ENCODE measurements around the gene ATRNL1. TPM values are rescaled to one million over a fixed set of nuclear protein-coding genes. Genes with fewer than 3 reads are reported as not detected.

Gene ATRNL1
- total RNA-seq, 1 donor from 2014 or later = 222 TPM

- no peak for DNase-seq (ENCODE audit: low spot score)
Observed at GRCh38 chr10:115975506-115975905, 882.3 kb downstream of the ATRNL1 start.

DNA sequence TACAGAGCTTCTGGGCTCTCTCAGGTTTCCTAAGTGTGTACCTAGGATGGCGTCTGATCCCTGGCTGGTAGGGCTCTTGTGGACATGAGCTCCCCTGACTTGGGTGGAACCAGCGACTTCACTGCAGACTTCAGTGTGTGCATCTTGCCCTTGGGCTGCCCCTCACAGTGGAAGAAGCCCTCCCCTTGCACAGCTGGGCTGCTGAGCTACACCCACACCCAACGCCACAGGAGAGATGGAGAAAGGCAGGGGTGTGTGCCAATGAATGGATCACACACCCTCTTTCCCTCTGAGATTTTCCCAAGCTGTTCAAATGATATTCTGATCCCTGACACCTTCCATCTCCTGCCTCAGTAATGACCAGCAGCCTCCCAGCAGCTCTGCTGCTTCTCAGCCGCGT is 883.2 kb downstream of the ATRNL1 start:
- no peak for DNase-seq (ENCODE audit: low spot score)

- no peak for DNase-seq (ENCODE audit: low spot score)
Observed at GRCh38 chr10:115977855-115978254, 884.7 kb downstream of the ATRNL1 start.

GRCh38 chr10:115979576-115979975 is 886.4 kb downstream of the ATRNL1 start:
- DNase-seq (ENCODE audit: low spot score) = no peak

GRCh38 chr10:115980470-115980869 is 887.3 kb downstream of the ATRNL1 start:
- DNase-seq (ENCODE audit: low spot score) = no peak

DNA sequence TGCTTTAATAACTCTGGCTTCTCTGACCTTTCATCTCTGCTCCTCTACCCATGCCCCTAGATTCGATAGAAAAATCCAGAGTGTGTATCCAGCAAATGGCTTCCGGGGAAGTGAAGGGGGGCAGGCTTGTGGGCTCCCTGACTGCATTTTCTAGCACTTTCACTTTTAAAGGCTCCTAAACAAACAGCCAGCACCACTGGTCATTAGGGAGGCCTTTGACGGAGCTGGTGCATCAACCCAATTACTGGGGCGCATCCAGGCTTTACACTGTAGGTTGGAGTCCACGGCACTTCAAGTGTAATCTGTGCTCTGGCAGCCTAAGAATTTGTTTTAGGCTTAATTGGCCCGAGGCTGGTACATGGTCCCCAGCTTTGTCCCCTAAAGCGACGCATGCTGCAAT is 887.9 kb downstream of the ATRNL1 start:
- no peak for DNase-seq (ENCODE audit: low spot score)

DNA sequence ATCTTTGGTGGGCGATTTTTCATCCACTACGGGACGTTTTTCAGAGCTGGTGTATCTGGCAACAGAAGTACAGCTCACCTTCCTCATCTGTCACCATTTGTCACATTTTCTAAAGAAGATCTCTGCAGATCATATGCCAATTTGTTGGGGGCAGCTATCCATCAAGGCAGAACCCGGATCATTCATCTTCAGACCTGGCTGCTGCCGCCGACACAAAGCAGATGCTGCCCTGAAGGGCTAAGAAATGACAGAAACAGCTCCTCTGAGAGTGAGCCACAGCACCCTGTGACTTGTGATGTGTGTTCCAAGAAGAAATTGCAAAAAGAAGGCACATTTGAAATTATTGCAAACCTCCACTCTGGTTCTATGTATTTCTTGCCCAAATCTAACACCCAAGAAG is 888.9 kb downstream of the ATRNL1 start:
- no peak for DNase-seq (ENCODE audit: low spot score)

GRCh38 chr10:115982526-115982925 is 889.4 kb downstream of the ATRNL1 start:
- DNase-seq (ENCODE audit: low spot score) = no peak

- no peak for DNase-seq (ENCODE audit: low spot score)
Observed at GRCh38 chr10:115985786-115986185, 892.6 kb downstream of the ATRNL1 start.

DNA sequence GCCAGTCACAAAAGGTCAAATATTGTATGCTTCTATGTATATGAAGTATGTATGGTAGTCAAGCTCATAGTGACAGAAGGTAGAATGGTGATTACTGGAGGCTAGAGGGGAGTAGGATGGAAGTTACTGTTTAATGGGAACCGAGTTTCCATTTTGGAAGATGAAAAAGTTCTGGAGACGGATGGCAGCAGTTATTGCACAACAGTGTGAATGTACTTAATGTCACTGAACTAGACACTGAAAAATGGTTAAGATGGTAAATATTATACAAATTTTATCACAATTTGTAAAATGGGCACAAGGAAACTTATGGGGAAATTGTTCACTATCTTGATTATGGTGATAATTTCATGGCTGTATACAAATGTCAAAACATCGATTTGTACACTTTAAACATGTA is 895.2 kb downstream of the ATRNL1 start:
- DNase-seq (ENCODE audit: low spot score) = no peak

DNA sequence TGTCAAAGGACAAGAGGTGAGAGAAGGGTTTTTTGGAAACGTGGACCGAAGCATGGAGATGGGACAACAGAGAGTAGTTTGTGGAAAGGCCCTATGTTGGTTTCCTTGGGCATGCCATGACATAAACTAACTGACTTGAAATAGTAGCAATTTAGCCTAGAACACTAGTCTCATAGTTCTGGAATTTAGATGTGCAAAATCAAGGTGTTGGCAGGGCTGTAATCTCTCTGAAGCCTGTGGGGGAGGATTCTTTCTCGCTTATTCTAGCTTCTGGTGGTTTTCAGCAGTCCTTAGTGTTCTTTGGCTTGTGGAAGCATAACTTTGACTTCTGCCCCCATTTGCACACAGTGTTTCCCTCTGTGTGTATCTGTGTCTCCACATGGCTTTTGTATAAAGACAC is 896.5 kb downstream of the ATRNL1 start:
- DNase-seq (ENCODE audit: low spot score) = no peak

- DNase-seq (ENCODE audit: low spot score) = no peak
Observed at GRCh38 chr10:115992236-115992986, 899.2 kb downstream of the ATRNL1 start.

GRCh38 chr10:115996031-115996430 is 902.9 kb downstream of the ATRNL1 start:
- no peak for DNase-seq (ENCODE audit: low spot score)

DNA sequence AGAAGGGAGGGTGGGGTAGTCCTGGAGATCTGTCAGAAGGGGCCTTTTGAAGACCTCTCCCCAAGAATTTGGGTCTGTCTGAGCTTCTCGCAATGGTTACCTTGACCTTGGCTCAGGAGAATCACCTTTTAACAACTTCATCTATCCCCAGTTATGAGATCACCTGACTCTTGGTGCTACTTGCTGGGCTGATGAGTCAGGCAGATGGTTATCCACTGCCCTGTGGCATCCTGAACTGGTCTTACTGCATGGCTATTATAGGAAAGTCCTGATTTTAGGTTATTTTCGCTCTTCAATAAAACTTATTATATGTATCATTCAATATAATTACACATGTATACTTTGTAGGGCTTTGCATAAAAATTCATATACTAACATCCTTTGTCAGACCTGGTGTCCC is 905.1 kb downstream of the ATRNL1 start:
- no peak for DNase-seq (ENCODE audit: low spot score)

Other genes with a start within 250 kb of the ATRNL1 start
- gene TRUB1, start 155.2 kb upstream of the ATRNL1 start, total RNA-seq (ENCODE audit: insufficient read depth, low replicate concordance) = 26.7 TPM

All from umbilical cord (tissue), 2 donors.